Stimulated activated CD8-positive, alpha-beta memory T cell treated with anti-CD3 and anti-CD28 coated beads, Interleukin-12 subunit alpha, Interleukin-12 subunit beta, amount 100 ng/mL, for 24 hours (primary cell): ENCODE measurements around the gene DYRK1A.
"Not testable (repeated sequence)": the region's sequence is repeated elsewhere in the genome, so short reads cannot be mapped to it uniquely, and the experiment has no call there.

ENCODE experiments used
- DNase-seq: peaks from one replicate; pipeline ENCODE4 v3.0.0-alpha.2; 2020; ENCODE audit errors: extremely low read depth

The DYRK1A gene

GRCh38 chr21:37366482-37367316 is at the start of gene DYRK1A:
TSS of gene DYRK1A (plus strand) at chr21:37366773. CDS start at chr21:37420375, 53,602 bp downstream.
- peak; percentile 94 for DNase-seq

- no peak for DNase-seq
Observed at GRCh38 chr21:37319551-37319950, 47.0 kb upstream of the DYRK1A start.

GRCh38 chr21:37322084-37322483 is 44.5 kb upstream of the DYRK1A start:
- no peak for DNase-seq

GRCh38 chr21:37324558-37324957 is 42.0 kb upstream of the DYRK1A start:
- DNase-seq, result no peak

- not testable (repeated sequence) for DNase-seq
Observed at GRCh38 chr21:37328147-37328546, 38.4 kb upstream of the DYRK1A start.

- DNase-seq, result no peak
Observed at GRCh38 chr21:37331411-37331810, 35.2 kb upstream of the DYRK1A start.

GRCh38 chr21:37335053-37335452 is 31.5 kb upstream of the DYRK1A start:
- no peak for DNase-seq

- DNase-seq, result no peak
Observed at GRCh38 chr21:37337179-37337578, 29.4 kb upstream of the DYRK1A start.

- no peak for DNase-seq
Observed at GRCh38 chr21:37337831-37338230, 28.7 kb upstream of the DYRK1A start.

GRCh38 chr21:37338671-37339551 is 27.7 kb upstream of the DYRK1A start:
- no peak for DNase-seq

GRCh38 chr21:37339552-37339939 is 27.0 kb upstream of the DYRK1A start:
- no peak for DNase-seq

GRCh38 chr21:37341254-37341960 is 25.2 kb upstream of the DYRK1A start:
- no peak for DNase-seq

GRCh38 chr21:37342046-37342632 is 24.4 kb upstream of the DYRK1A start:
- DNase-seq, result no peak

GRCh38 chr21:37346841-37347430 is 19.6 kb upstream of the DYRK1A start:
- DNase-seq, result no peak

- no peak for DNase-seq
Observed at GRCh38 chr21:37348664-37349063, 17.9 kb upstream of the DYRK1A start.

- DNase-seq, result no peak
Observed at GRCh38 chr21:37350472-37350871, 16.1 kb upstream of the DYRK1A start.

- DNase-seq, result no peak
Observed at GRCh38 chr21:37356706-37357105, 9.9 kb upstream of the DYRK1A start.

- DNase-seq, result no peak
Observed at GRCh38 chr21:37357691-37358090, 8.9 kb upstream of the DYRK1A start.

GRCh38 chr21:37358397-37358796 is 8.2 kb upstream of the DYRK1A start:
- DNase-seq, result no peak

GRCh38 chr21:37363936-37364335 is 2.6 kb upstream of the DYRK1A start:
- no peak for DNase-seq

GRCh38 chr21:37364722-37365121 is 1.9 kb upstream of the DYRK1A start:
- DNase-seq, result no peak
